GM12878 (cell line): Measurements from ENCODE around the gene CLK2. TPM values are rescaled to one million over a fixed set of nuclear protein-coding genes. Genes with fewer than 3 reads are reported as not detected.
A peak's percentile ranks its signal among the peaks of the same experiment; 100 is the strongest.

Experiments
- ATAC-seq: fragments of 200-7000 bp; cut with Tn5 transposase; 3 replicates; pipeline ENCODE4 v1.9.1; 2020; ENCODE audit warnings: mild to moderate bottlenecking, moderate library complexity
- Bru-seq: library from RNA; stranded (reverse); fragments of 400-500 nt; gene quantifications from one replicate; lab custom pipeline; 2021; lab: Mats Ljungman, UMichigan
- BruChase-seq, 2 experiments: library from RNA; stranded (reverse); fragments of 400-500 nt; gene quantifications; one replicate each; lab custom pipeline; 2021; lab: Mats Ljungman, UMichigan
- BruUV-seq: library from RNA; stranded (reverse); fragments of 400-500 nt; replicated peaks from 2 replicates; lab custom pipeline; 2021; lab: Mats Ljungman, UMichigan
- CTCF ChIA-PET: fragments of 300-600 bp; sonication (Branson Sonifier 250); formaldehyde crosslinking; extraction: SDS; loops from one replicate; lab custom pipeline; 2021; ENCODE audit warnings: inconsistent platforms; lab: Yijun Ruan, JAX
- POLR2A ChIA-PET: fragments of 350-600 bp; formaldehyde crosslinking; extraction: SDS; loops from one replicate; lab custom pipeline; 2021; ENCODE audit warnings: inconsistent platforms; lab: Charles Lee
- RAD21 ChIA-PET: fragments of 300-600 bp; sonication (Branson Sonifier 250); formaldehyde crosslinking; loops from one replicate; lab custom pipeline; 2023; ENCODE audit warnings: antibody characterized with exemption; ENCODE audit not compliant: unreplicated experiment; lab: Charles Lee
- SMC1A ChIA-PET: fragments of 300-600 bp; sonication (Branson Sonifier 250); formaldehyde crosslinking; loops from one replicate; lab custom pipeline; 2023; ENCODE audit not compliant: unreplicated experiment, uncharacterized antibody; lab: Charles Lee
- DNase-seq: peaks from one replicate; pipeline ENCODE4 v3.0.0-alpha.2; 2011; ENCODE audit warnings: low read depth, low spot score
- FAIRE-seq: peaks from 3 replicates; lab custom pipeline; 2011; peaks lifted over from hg19 to GRCh38; lab: Jason Lieb, UNC
- H2AFZ ChIP-seq: 2 replicates; pipeline ENCODE4 v1.6.0; 2011; ENCODE audit warnings: low read depth, low read length, control low read depth; ENCODE audit not compliant: control insufficient read depth
- H3K27ac ChIP-seq: 2 replicates; pipeline ENCODE4 v1.5.1; 2011; ENCODE audit warnings: control low read depth; ENCODE audit not compliant: control insufficient read depth, insufficient read depth
- H3K27me3 ChIP-seq, 2 experiments: replicated peaks in 1 of 2; 2 replicates each; pipeline versions ENCODE4 v1.6.0 to v1.6.1; 2011; ENCODE audit warnings: low read length in 1 of 2; ENCODE audit not compliant: control insufficient read depth in 2 of 2, insufficient read depth in 2 of 2
- H3K36me3 ChIP-seq, 2 experiments: 2 replicates each; pipeline ENCODE4 v1.5.1; 2011; ENCODE audit warnings: low read length in 1 of 2; ENCODE audit not compliant: control insufficient read depth in 2 of 2, insufficient read depth in 2 of 2
- H3K4me1 ChIP-seq: 2 replicates; pipeline ENCODE4 v1.6.1; 2011; ENCODE audit warnings: mild to moderate bottlenecking, low read length, moderate library complexity, mixed read lengths; ENCODE audit not compliant: control insufficient read depth, insufficient read depth
- H3K4me2 ChIP-seq: 2 replicates; pipeline ENCODE4 v1.6.0; 2011; ENCODE audit warnings: control low read depth; ENCODE audit not compliant: control insufficient read depth, insufficient read depth
- H3K4me3 ChIP-seq: fragments of 200-600 bp; sonication (generic); 2 replicates; pipeline ENCODE4 v1.5.1; 2016
- H3K79me2 ChIP-seq: 2 replicates; pipeline ENCODE4 v1.6.0; 2011; ENCODE audit warnings: low read length; ENCODE audit not compliant: control insufficient read depth, insufficient read depth
- H3K9ac ChIP-seq: 2 replicates; pipeline ENCODE4 v1.8.0; 2011; ENCODE audit warnings: low read length, control low read depth, mixed read lengths; ENCODE audit not compliant: control insufficient read depth, insufficient read depth
- H3K9me3 ChIP-seq: replicated peaks from 3 replicates; pipeline ENCODE4 v1.5.1; 2011; ENCODE audit warnings: mild to moderate bottlenecking, low read length; ENCODE audit not compliant: control insufficient read depth, insufficient read depth
- H4K20me1 ChIP-seq: 2 replicates; pipeline ENCODE4 v1.6.0; 2011; ENCODE audit not compliant: control insufficient read depth, insufficient read depth
- ATF2 ChIP-seq: IDR thresholded peaks from 2 replicates; pipeline ENCODE4 v1.6.1; 2012; ENCODE audit warnings: low read length, inconsistent platforms
- BCLAF1 ChIP-seq: fragments of 450-650 bp; IDR thresholded peaks from 2 replicates; pipeline ENCODE4 v1.6.1; 2017; ENCODE audit warnings: antibody characterized with exemption, mild to moderate bottlenecking, moderate library complexity
- CHD2 ChIP-seq: IDR thresholded peaks from 2 replicates; pipeline ENCODE4 v1.6.1; 2011; ENCODE audit warnings: low read depth, low read length, improper control_type of control experiment, borderline replicate concordance
- CREM ChIP-seq: IDR thresholded peaks from 2 replicates; pipeline ENCODE4 v1.6.1; 2014; ENCODE audit warnings: antibody characterized with exemption, low read depth
- IRF4 ChIP-seq: IDR thresholded peaks from 2 replicates; pipeline ENCODE4 v1.6.1; 2011; ENCODE audit warnings: low read depth, low read length
- PAX8 ChIP-seq: fragments of 450-650 bp; IDR thresholded peaks from 2 replicates; pipeline ENCODE4 v1.6.1; 2017; ENCODE audit warnings: mild to moderate bottlenecking, moderate library complexity
- POLR2AphosphoS5 ChIP-seq: IDR thresholded peaks from 2 replicates; pipeline ENCODE4 v1.6.1; 2011; ENCODE audit warnings: mild to moderate bottlenecking, low read length, inconsistent platforms
- SUZ12 ChIP-seq: fragments of 200-600 bp; sonication (generic); IDR thresholded peaks from one replicate; pipeline ENCODE4 v1.6.1; 2018; ENCODE audit warnings: antibody characterized with exemption, mild to moderate bottlenecking; ENCODE audit not compliant: unreplicated experiment
- ZBTB4 ChIP-seq: fragments of 450-650 bp; formaldehyde crosslinking; IDR thresholded peaks from 2 replicates; pipeline ENCODE4 v1.4.0; 2022; ENCODE audit warnings: mild to moderate bottlenecking, moderate library complexity
- WGBS: methylation state at CpG from one replicate; pipeline ENCODE4 v1.1.6; 2016; ENCODE audit warnings: low lambda C conversion rate; ENCODE audit not compliant: insufficient replicate concordance, insufficient coverage; ENCODE audit errors: missing lambda C conversion rate; 5-methylcytosine and 5-hydroxymethylcytosine counted together
- in situ Hi-C: fragments of 300-500 bp; cut with MboI; formaldehyde crosslinking; loops from 9 replicates; pipeline ENCODE4 v1.14.3; 2018; ENCODE audit warnings: mixed read lengths
- intact Hi-C: fragments of 100-400 bp; cut with micrococcal nuclease; formaldehyde crosslinking; loops from one replicate; pipeline ENCODE4 v1.14.2; 2022; ENCODE audit not compliant: unreplicated experiment
- long read RNA-seq, 2 experiments: library from polyadenylated mRNA; unstranded; transcript quantifications; one replicate each; pipeline ENCODE4 v2.0.0, GENCODE V29; 2019 to 2020
- polyA minus RNA-seq, 3 experiments: library from RNA; depleted of rRNA, polyadenylated mRNA; stranded (reverse); fragments of >200 nt; gene quantifications; 2 replicates each; pipeline ENCODE4 v1.2.3, GENCODE V29; 2011
- polyA plus RNA-seq, 11 experiments: library from polyadenylated mRNA; depleted of rRNA in 4 of 11; unstranded in 6 of 11; stranded (reverse) in 5 of 11; fragments of >200 nt; fragmentation: Nextera tagmentation in 4 of 11; fragmentation: Illumina TruSeq in 1 of 11; extraction: Ambion mirVana in 4 of 11; extraction: Trizol in 1 of 11; gene quantifications; 1 replicate in 1 of 11; 2 replicates in 10 of 11; pipeline versions ENCODE4 v1.2.1 to v1.2.3, GENCODE V29; 2011 to 2016; ENCODE audit warnings: inconsistent platforms in 2 of 11, missing spikeins in 2 of 11, low read depth in 1 of 11
- total RNA-seq, 4 experiments: library from RNA; depleted of rRNA in 3 of 4; stranded (reverse); fragments of >200 nt in 3 of 4; fragmentation: Illumina TruSeq in 1 of 4; extraction: Trizol in 1 of 4; gene quantifications; 2 replicates each; pipeline versions ENCODE4 v1.2.1 to v1.2.3, GENCODE V29; 2013 to 2021

The CLK2 gene
- 90.4 and 96.0 TPM in 2 replicates for total RNA-seq (2013; cell fraction: nucleolus; rRNA removed)
- total RNA-seq (2014; rRNA removed) (42.3 and 45.9 TPM in 2 replicates), total RNA-seq (2014; rRNA removed; fragmentation: Illumina TruSeq; extraction: Trizol) (27.2 and 29.3 TPM in 2 replicates), total RNA-seq (2021) (62.3 and 63.1 TPM in 2 replicates), polyA plus RNA-seq (2011; rRNA removed) (50.2 and 76.9 TPM in 2 replicates), polyA plus RNA-seq (2014; fragmentation: Illumina TruSeq; extraction: Trizol) (54.9 and 55.6 TPM in 2 replicates), polyA plus RNA-seq (2014; fragmentation: Nextera tagmentation; extraction: Ambion mirVana) (10 to 100 TPM; 11.1 to 17.8 TPM), polyA plus RNA-seq (2014; rRNA removed) (81.9 and 83.7 TPM in 2 replicates), polyA plus RNA-seq (2016; fragmentation: Nextera tagmentation; extraction: Ambion mirVana) (10 to 100 TPM; 23.4 to 27.5 TPM), polyA minus RNA-seq (2011; rRNA and poly(A)+ RNA removed) (64.9 and 65.5 TPM in 2 replicates), Bru-seq, nascent RNA (percentile 85 among the genes with signal in this experiment), BruChase-seq, experiment 1, labeled RNA remaining after a 6-hour chase (percentile 89 among the genes with signal in this experiment), BruChase-seq, experiment 2, labeled RNA remaining after a 2-hour chase (percentile 89 among the genes with signal in this experiment)
- polyA plus RNA-seq (2011; ENCODE audit: low read depth), result 25.1 TPM
- polyA plus RNA-seq (2011; cell fraction: cytosol; rRNA removed), result 55.4 and 60.6 TPM in 2 replicates
- 687 and 698 TPM in 2 replicates for polyA plus RNA-seq (2011; cell fraction: nucleus; rRNA removed)
- polyA plus RNA-seq (2012), result 38.5 and 52.1 TPM in 2 replicates
- polyA minus RNA-seq (2011; cell fraction: cytosol; rRNA and poly(A)+ RNA removed), result 14.3 and 18.9 TPM in 2 replicates
- 76.3 and 124 TPM in 2 replicates for polyA minus RNA-seq (2011; cell fraction: nucleus; rRNA and poly(A)+ RNA removed)
- long read RNA-seq, experiment 1, partial matches to known transcripts, result 1 of 2 reads
- long read RNA-seq, experiment 1, other reads (novel, unspliced or antisense), result 0 of 2 reads
- long read RNA-seq, experiment 2, partial matches to known transcripts, result 1 of 3 reads
- long read RNA-seq, experiment 2, other reads (novel, unspliced or antisense), result 1 of 3 reads

GRCh38 chr1:155273343-155274245 lies at the start of gene CLK2:
Gene CLK2 (minus strand): TSS chr1:155273504. CDS start chr1:155270977, 2,527 bp downstream.
- H2AFZ ChIP-seq, result peak within 1 kb of the TSS; percentile 100
- intact Hi-C loops, result loop anchor here (2.0 kb wide), 1 partner anchor 35 kb away; the partner anchor contains the start of gene FDPS
- RAD21 ChIA-PET, result interaction anchor here (1.0 to 3.0 kb wide), 9 partner anchors 12 to 231 kb away, joined by 3 to 13 read pairs (median 6); partner anchors contain the start of gene FDPS
- peak within 1 kb of the TSS; percentile 99 for H3K4me2 ChIP-seq
- peak within 1 kb of the TSS; percentile 83 for H3K4me3 ChIP-seq
- no peaks in the 10 kb centered on the region for H3K9me3 ChIP-seq
- in situ Hi-C loops, result no loop called here
- SMC1A ChIA-PET, result interaction anchor here (0.8 to 3.3 kb wide), 6 partner anchors 10 to 51 kb away, joined by 3 to 17 read pairs (median 6); no protein-coding TSS in a partner anchor
- no peaks in the 10 kb centered on the region for H3K27me3 ChIP-seq
- DNase-seq, result peak; percentile 83
- no TSS peak for BruUV-seq
- peaks cover 13% of the 10 kb centered on the region for H3K4me1 ChIP-seq
- no peaks in the 10 kb centered on the region for H4K20me1 ChIP-seq
- CTCF ChIA-PET, result interaction anchor here (0.5 to 8.6 kb wide), 7 partner anchors 12 to 454 kb away, joined by 3 to 80 read pairs (median 3); partner anchors contain the start of genes KRTCAP2, RUSC1 and SCAMP3
- ATAC-seq, result peak; percentile 91
- FAIRE-seq, result peak; percentile 27
- H3K9ac ChIP-seq, result peak within 1 kb of the TSS; percentile 79
- 31% methylated on average over 37 of the region's 61 CpGs for WGBS
- H3K36me3 ChIP-seq, result peaks cover 16% of the 10 kb centered on the region in 2 experiments; a peak in 3 of 4 replicates
- H3K27ac ChIP-seq, result peak within 1 kb of the TSS; percentile 86
- POLR2A ChIA-PET, result interaction anchor here (0.5 to 4.5 kb wide), 15 partner anchors 10 to 865 kb away, joined by 3 to 41 read pairs (median 6); partner anchors contain the start of genes FDPS, KRTCAP2, SCAMP3 and TRIM46
- peaks cover 30% of the 10 kb centered on the region for H3K79me2 ChIP-seq
- 0 out of 2 replicates have a peak, but pooled peaks have one; percentile 39 for TF ChIP-seq CHD2
- TF ChIP-seq BCLAF1, result no peak
- no peak for TF ChIP-seq IRF4
- peak; percentile 78; the same call in 1 of the 2 replicates for TF ChIP-seq POLR2AphosphoS5
- no peak for TF ChIP-seq PAX8
- no peak for TF ChIP-seq ATF2
- TF ChIP-seq ZBTB4 (CRISPR knock-in tag), result no peak
- peak; percentile 56; the same call in 1 of the 2 replicates for TF ChIP-seq CREM
- TF ChIP-seq SUZ12, result no peak
